GF-D8 (cell line): ENCODE data around the gene NARF.
A peak's percentile ranks its signal among the peaks of the same experiment; 100 is the strongest.
"Not testable (repeated sequence)": the region's sequence is repeated elsewhere in the genome, so short reads cannot be mapped to it uniquely, and the experiment has no call there.

Experiments used
- DNase-seq: peaks from one replicate; lab custom pipeline; 2025; lab: John Stamatoyannopoulos, UW

NARF gene

DNA sequence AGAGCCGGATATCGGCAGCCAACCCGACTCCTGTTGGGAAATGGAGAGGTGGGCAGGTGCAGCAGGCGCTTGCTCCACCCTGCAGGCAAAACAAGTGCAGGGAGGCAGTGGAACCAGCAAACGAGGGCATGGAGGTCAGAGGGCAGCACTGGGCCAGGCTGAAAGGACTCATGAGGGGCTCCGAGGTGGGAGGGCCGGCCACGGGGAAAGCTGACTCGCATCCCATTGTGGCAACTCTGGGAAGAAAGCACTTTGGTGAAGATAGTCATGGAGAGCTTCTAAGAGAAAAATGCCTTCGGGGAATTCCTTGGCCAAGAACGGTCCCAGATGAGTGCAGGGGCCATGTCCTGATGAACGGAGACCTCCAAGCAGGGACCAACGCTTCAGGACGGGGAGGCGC is 12.4 kb upstream of the NARF start:
- DNase-seq: no peak

DNA sequence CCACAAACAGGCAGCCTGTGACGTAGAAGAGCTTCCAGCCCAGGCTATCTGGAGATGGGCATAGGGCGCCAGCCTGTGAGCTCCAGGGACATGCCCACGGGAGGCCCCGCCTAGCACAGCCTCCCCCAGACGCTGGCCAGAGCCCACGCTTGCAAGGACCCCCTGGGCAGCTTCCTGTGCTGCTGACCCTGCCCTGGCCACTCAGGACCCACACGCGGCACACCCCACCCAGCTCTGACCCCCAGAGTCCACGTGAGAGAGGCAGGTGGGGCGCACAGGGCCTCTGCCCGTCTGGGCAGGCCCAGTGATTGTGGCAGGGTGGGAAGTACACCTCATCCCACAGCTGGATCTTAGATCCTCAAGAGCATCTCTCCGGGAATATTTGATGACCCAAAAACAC is 11.9 kb upstream of the NARF start:
- DNase-seq: no peak

DNA sequence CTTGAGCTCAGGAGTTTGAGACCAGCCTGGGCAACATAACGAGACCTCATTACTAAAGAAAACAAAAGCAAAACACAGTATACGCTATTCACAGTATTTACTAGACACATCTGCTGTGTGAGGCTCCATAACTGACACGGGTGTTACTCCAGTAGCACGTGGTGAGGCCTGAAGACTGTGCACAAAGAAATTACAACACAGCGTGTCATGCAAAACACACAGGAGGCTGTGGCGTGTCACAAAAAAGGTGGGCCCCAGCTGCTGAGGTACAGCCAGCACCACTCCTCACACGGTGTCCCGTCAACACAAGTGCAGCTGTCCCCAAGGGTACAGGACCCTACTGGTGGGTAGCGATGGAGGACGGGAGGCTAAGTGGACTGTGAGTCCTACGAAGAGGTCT is 10.7 kb upstream of the NARF start:
- DNase-seq: no peak

DNA sequence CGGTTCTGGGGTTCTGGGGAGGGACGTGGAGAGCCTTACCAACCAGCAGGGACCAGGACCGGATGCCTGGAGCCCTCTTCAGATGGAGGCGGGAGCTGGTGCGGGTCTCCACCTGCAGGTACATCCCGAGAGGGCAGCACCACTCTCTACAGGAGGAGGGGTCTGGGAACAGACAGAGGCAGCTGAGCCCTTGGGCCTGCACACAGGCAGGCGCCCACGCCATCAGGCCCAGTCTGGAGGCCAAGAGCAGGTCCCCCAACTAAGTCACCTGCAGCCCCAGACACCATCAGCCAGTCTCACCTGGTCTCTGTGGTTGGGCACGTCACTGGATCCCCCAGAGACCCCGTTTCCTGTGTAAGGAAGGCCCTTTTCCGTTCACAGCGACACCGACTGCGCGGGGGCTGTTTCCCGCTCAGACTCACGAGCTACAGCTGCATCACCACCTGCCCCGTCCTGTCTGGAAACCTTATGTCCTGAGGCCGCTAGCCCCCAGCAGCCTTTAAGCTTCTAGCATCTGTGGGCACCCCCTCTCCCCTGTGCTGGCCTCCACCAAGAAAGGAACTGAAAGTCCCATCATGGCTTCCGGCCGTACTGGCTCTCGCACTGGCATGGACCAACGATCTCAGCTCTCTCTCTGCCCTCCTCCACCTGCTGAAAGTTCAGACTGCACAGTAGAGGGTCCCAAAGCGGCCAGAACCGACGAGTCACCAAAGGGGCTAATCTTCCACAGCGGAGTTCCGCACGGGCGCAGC is 9.2 kb upstream of the NARF start:
- peak; percentile 37 for DNase-seq

DNA sequence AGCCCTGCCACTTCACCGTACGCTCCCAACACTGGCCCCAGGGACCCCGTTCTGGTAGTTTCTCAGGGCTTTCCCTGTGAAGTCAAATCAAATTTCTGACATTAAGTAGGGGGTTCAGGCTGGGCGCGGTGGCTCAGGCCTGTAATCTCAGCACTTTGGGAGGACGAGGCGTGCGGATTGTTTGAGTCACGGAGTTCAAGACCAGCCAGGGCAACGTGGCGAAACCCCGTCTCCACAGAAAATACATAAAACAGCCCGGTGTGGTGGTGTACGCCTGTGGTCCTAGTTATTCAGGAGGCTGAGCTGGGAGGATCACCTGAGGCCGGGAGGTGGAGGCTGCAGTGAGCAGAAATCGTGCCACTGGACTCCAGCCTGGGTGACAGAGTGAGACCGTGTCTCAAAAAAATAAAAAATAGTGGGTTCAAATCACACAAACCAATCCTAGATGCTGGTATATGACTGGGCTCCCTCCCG is 8.6 kb upstream of the NARF start:
- DNase-seq: no peak

DNA sequence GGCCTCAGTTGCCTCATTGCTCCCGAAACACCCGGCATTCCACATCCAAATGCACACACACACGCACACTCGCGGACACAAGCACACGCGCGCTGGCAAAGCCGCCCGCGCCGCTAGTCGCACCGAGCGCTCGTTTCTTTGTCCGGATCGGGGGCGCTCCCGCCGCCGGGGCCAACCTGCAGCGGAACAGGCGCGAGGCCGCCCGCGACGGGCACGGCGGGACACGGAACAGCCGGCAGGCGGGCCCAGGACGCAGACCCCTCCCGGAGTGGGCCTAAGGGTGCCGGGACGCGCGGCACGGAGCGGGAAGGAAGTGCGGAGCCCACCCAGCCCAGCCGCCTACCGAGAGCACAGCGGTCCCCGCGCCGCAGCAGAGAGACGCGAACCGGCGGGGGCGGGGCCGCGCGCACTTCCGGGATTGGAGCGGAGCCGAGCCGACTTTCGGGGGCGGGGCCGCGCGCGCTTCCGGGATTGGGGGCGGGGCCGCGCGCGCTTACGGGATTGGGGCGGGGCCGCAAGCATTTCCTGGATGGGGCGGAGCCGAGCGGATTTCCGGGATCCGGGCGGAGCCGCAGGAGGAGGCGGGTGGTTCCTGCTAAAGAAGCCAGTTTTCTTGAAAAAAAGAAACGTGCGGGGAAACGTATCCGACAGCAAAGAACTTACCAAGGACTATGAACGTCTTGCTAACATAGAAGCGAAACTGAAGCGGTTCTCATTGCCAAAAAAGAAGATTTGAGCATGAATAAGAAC is 8.0 kb upstream of the NARF start, which contains the start of gene CYBC1:
TSS of gene CYBC1 (minus strand) at position 396 of the 750 bp plus-strand sequence. CDS start 1,498 bp downstream, outside the sequence.
- peak; percentile 83 for DNase-seq

DNA sequence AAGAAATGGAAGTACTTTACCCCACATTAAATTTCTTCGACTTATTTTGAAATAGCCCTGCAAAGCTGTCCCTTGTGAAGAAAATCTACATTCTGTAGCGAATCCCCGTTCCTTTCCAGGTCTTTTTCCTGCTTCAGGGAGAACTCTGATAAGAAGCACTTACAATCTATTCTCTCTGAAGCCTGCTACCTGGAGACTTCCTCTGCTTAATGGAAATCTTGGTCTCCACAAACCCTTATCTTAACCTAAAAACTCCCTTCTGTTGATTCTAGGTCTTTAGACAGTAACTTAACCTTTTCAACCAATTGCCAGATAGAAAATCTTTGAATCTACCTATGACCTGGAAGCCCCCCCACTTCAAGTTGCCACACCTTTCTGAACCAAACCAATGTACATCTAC is 6.4 kb upstream of the NARF start:
- no peak for DNase-seq

DNA sequence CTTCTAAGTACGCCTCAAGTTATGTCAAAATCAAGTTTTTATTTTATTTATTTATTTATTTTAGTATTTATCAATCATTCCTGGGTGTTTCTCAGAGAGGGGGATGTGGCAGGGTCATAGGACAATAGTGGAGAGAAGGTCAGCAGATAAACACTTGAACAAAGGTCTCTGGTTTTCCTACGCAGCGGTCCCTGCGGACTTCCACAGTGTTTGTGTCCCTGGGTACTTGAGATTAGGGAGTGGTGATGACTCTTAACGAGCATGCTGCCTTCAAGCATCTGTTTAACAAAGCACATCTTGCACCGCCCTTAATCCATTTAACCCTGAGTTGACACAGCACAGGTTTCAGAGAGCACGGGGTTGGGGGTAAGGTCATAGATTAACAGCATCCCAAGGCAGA is 5.4 kb upstream of the NARF start:
- DNase-seq: not testable (repeated sequence)

DNA sequence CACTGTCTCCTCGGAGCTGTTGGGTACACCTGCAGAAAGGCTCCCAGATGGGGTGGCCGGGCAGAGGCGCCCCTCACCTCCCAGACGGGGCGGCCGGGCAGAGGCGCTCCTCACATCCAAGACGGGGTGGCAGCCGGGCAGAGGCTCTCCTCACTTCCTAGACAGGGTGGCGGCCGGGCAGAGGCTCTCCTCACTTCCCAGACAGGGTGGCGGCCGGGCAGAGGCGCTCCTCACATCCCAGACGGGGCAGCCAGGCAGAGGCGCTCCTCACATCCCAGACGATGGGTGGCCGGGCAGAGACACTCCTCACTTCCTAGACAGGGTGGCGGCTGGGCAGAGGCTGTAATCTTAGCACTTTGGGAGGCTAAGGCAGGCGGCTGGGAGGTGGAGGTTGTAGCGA is 4.8 kb upstream of the NARF start:
- not testable (repeated sequence) for DNase-seq

DNA sequence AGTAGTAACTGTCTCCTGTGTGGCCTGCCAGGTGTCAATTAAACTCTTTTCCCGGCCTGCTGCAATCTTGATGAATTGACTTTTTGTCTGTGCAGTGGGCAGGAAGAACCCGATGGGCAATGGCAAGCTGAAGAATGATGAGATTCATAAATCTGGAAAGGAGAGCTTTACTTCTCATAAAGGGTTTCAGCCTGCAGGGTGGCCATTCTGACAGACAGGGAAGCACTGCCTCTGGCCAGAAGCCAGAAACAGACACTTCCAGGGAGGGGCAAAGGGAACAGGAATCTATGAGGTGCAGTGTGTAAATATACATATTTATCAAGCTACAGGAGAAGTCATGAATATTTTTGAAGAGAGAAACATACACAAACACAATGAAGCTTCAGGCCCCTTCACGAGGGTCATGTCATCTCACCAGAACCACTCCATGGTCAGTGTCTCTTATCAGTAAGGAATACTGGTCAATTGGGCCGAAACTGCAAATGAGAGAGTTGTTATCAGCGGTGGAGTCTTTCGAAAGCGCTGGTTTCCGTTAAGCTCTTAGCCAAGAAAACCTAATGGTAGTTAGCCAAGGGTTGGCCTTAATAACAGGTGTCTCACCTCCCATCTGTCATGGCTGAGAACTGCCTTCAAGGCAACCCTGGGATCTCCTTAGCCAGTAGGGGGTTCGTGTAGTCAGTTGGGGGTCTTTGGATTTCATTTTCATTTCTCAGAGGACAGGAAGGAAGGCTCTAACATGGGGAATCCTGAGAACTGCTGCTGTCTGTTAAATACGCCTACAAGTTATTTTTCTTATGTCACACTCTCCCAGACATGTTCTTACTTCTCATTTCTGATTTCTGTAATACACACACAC is 1.2 kb upstream of the NARF start:
- DNase-seq: peak; percentile 75

DNA sequence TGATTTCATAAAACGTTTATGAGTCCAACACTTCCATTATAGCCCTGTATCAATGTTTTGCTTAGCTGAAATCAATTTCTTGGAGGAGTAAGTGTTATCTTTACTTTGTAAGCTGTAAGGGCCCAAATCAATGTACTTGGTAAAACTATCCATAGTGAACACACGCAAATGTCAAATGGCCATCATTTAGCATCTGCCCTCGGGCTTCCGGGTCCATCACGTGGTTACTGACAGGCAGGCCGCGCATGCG is 687 bp upstream of the NARF start:
- peak; percentile 82 for DNase-seq

DNA sequence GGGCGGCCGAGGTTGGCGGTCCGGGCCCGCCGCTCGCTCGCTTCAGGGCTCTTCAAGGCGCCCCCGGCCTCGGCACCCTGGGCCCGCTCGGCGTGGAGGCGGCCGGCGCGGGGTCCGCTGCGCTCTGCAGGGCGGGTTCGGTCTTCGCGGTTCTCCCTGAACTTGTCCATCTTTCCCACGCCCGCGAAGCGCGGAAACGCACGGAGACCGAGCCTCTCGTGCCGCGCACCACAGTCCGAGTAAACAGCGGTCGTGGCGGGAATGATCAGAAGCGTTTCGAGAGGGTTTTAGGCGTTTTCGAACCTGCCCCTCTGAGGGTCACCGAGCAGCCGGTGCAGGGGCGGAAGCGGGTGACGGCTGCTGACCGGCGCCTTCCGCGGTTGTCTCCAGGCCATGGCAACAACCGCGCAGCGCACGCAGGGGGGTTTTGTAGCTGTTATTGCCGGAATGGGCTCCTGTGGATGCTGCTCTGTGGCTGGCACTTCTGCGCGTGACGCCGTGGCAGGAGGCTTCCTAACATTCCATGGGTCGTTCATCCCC is 414 bp downstream of the NARF start:
- DNase-seq: no peak

DNA sequence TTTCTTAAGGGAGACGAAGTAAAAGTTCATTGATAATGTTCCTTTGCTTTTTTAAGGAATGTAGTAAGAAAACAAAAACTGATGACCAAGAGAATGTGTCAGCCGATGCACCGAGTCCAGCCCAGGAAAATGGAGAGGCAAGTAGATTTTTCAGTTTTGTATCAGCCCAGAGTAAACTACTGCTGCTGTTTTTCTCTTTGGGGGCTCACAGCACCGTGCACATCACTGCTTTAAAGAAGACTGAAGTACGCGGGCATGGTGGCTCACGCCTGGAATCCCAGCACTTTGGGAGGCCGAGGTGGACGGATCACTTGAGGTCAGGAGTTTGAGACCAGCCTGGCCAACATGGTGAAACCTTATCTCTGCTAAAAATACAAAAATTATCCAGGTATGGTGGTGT is 1.4 kb downstream of the NARF start:
- not testable (repeated sequence) for DNase-seq

DNA sequence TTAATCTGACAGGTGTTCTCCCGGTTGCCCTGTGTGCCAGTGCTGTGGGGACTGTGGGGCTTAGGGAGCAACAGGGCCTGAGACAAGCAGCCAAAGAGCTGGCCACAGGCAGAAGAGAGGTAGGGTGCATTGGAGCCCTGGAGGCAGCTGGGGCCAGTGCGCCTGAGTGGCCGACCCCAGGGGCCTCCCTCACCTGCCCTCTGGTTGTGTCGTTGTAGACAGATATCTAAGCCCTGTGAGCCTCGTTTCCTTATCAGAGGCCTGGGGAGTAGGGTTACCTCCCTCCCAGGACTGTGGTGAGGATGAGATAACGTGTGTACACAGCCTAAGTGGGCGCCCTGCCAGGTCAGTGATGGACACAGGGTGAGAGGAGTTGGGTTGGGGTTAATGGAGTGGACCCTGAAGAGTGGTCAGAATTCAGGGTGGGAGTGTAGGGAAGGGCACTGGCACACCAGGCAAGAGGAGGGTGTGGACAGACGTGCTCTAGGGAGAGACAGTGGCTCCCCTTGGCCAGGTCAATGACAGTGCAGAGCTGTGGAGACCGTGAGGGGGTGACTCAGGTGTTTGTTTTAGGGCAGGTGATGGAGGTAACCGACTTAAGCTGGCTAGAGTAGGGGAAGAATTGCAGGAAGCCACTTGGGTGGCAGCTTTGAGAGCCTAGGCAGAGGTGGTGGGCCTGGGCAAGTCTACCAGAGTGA is 3.4 kb downstream of the NARF start:
- no peak for DNase-seq

DNA sequence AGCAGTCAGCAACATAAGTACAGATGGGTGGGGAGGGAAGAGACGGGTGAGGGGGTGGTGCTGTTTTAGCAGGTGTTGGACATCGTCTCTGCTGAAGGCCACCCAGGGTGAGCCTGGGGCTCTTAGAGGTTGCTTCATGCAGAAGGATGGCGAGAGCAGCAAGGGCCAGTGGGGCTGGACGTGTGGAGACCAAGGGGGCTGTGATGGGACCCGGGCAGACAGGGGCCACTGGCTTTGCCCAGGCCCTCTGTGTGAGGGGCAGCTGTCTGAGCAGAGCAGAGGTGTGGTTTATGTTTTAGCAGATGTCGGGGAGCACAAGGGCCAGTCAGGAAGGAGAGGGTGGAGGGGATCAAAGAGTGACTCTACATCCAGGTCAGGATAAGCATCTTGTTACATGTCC is 4.8 kb downstream of the NARF start:
- no peak for DNase-seq

DNA sequence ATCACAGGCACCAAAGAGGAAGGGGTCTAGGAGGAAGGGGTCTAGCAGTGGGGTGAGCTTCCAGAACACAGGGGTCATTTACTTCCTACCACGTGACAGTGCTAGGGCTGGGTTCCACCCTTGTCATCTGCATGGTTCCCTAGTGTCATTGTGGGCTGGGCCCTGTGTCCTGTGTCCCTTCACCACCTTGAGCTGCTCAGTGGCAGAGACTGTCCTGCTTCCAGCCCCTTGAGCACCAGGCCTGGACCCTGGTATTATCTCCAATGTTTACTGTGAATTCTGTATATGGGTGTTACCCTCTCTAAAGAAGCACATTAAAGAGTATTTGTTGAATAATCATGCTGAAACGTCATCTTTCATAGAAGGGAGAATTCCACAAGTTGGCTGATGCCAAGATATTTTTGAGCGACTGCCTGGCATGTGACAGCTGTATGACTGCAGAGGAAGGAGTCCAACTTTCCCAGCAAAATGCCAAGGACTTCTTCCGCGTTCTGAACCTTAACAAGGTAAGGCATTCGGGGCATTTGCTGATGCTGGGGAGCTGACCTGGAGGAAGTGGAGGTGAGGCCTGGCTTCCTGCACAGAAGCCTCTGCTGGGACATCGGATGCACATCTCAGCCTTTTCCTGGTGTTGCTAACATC is 5.5 kb downstream of the NARF start:
- DNase-seq: no peak

DNA sequence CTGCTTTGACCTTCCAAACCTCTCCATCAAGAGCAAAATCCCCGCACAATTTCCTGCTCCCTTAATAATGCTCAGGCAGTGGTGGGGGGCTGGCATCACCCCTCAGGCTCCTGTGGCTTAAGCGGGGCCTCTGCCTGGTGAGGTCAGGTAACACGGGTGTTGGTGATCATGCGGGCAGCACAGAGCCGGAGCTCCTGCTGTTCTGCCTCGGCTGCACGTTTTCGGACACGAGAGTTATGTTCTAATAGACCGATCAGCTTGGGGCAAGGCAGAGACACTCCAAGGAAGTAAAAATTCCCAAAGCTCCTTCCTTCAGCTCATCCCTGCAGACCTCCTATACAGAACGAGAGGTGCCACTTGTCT is 6.0 kb downstream of the NARF start:
- no peak for DNase-seq

DNA sequence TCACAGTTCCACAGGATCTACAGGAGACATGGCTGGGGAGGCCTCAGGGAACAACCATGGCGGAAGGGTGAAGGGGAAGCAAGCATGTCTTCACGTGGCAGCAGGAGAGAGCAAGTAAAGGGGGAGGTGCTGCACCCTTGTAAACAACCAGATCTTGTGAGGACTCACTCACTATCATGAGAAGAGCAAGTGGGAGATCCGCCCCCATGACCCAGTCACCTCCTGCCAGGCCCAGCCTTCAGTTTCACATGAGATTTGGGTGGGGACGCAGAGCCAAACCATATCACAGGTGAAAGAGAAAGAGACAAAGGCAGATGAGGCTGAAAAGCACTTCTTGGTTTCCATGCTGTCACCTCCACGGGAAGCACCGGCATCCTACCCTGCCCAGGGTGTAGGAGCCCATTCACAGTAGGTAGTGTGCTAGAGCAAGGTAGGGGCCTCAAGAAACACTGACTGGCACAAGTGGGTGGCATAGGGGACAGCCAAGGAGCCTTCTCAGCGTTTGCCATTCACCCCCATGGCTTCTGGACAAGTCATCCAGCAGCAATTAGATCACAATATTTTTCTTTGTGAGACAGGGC is 6.6 kb downstream of the NARF start:
- no peak for DNase-seq

DNA sequence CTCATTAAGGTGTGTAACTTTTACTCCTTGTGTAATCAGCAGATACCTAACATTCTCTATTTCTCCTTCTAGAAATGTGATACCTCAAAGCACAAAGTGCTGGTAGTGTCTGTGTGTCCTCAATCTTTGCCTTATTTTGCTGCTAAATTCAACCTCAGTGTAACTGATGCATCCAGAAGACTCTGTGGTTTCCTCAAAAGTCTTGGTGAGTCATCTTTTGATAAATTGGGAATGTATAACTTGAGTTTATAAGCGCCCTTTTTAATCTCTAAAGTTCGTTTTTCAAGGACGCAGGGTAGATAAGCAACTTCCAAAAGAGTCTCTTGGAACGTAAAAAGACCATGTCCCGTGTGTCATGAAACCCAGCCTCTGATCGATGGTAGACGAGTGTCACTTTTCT is 10.2 kb downstream of the NARF start:
- no peak for DNase-seq

DNA sequence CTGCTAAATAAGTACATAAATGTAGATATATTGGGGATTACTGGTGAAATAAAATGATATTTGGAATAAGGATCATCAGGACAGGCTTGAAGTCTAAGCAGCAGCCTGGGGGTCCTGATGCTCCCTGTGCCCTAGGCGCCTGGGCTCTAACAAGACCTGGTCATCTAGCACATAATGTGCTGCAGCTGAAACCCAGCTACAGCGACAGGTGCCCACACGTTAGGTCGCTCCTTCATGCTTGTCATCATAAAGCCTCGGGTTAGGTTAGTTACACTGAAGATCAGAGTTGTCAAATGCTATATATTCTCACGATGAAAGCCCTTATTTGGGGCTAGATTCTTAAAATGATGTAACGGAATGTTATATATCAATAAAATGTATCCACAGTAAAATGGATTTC is 11.5 kb downstream of the NARF start:
- DNase-seq: no peak
